MM.1S (cell line): ENCODE results near the gene CARD9.

Experiments used
- DNase-seq: peaks from one replicate; pipeline ENCODE4 v3.0.0-alpha.2; 2015
- H2AFZ ChIP-seq: fragments of 300-600 bp; sonication (generic); 2 replicates; pipeline ENCODE4 v1.6.0; 2016; ENCODE audit warnings: antibody characterized with exemption, low read length
- H3F3A ChIP-seq: fragments of 300-600 bp; sonication (generic); 2 replicates; pipeline ENCODE4 v1.6.1; 2016; ENCODE audit warnings: mild to moderate bottlenecking, antibody characterized with exemption, low read length, moderate library complexity, mixed read lengths; ENCODE audit not compliant: insufficient read depth
- H3K27ac ChIP-seq: fragments of 300-600 bp; sonication (generic); 2 replicates; pipeline ENCODE4 v1.5.1; 2016; ENCODE audit warnings: mild to moderate bottlenecking, low read length
- H3K27me3 ChIP-seq: fragments of 300-600 bp; sonication (generic); replicated peaks from 2 replicates; pipeline ENCODE4 v1.6.0; 2016; ENCODE audit warnings: low read length; ENCODE audit not compliant: insufficient read depth
- H3K36me3 ChIP-seq: fragments of 300-600 bp; sonication (generic); replicated peaks from 2 replicates; pipeline ENCODE4 v1.6.1; 2016; ENCODE audit warnings: mild to moderate bottlenecking, low read length, mixed read lengths; ENCODE audit not compliant: insufficient read depth
- H3K4me1 ChIP-seq: fragments of 300-600 bp; sonication (generic); 2 replicates; pipeline ENCODE4 v1.6.1; 2016; ENCODE audit warnings: low read length, mixed read lengths
- H3K4me2 ChIP-seq: fragments of 300-600 bp; sonication (generic); 2 replicates; pipeline ENCODE4 v1.6.0; 2016; ENCODE audit warnings: low read depth, low read length
- H3K4me3 ChIP-seq: fragments of 300-600 bp; sonication (generic); 2 replicates; pipeline ENCODE4 v1.5.1; 2016; ENCODE audit warnings: low read length, mixed read lengths
- H3K79me2 ChIP-seq: fragments of 300-600 bp; sonication (generic); 2 replicates; pipeline ENCODE4 v1.6.1; 2016; ENCODE audit warnings: mixed run types, low read length, mixed read lengths
- H3K9ac ChIP-seq: fragments of 300-600 bp; sonication (generic); 2 replicates; pipeline ENCODE4 v1.6.1; 2016; ENCODE audit warnings: low read length, mixed read lengths
- H3K9me2 ChIP-seq: fragments of 300-600 bp; sonication (generic); replicated peaks from 2 replicates; pipeline ENCODE4 v1.6.1; 2016; ENCODE audit warnings: mild to moderate bottlenecking, low read length, mixed read lengths; ENCODE audit not compliant: insufficient read depth
- H3K9me3 ChIP-seq: fragments of 300-600 bp; sonication (generic); replicated peaks from 2 replicates; pipeline ENCODE4 v1.6.1; 2016; ENCODE audit warnings: mild to moderate bottlenecking, low read length, mixed read lengths; ENCODE audit not compliant: insufficient read depth
- H4K20me1 ChIP-seq: fragments of 300-600 bp; sonication (generic); 2 replicates; pipeline ENCODE4 v1.6.1; 2016; ENCODE audit warnings: mild to moderate bottlenecking, low read length, moderate library complexity, mixed read lengths; ENCODE audit not compliant: insufficient read depth
- EZH2 ChIP-seq: fragments of 300-600 bp; sonication (generic); optimal IDR thresholded peaks from 2 replicates; pipeline ENCODE3; 2017; ENCODE audit warnings: low read depth, mild to moderate bottlenecking, antibody characterized with exemption, low read length, mixed read lengths
- EZH2phosphoT487 ChIP-seq: fragments of 300-600 bp; sonication (generic); IDR thresholded peaks from 2 replicates; pipeline ENCODE4 v1.6.1; 2018; ENCODE audit warnings: antibody characterized with exemption, low read length
- TF ChIP-seq, protein P1 (sequence below): fragments of 300-600 bp; sonication (generic); IDR thresholded peaks from 2 replicates; pipeline ENCODE4 v1.5.1; 2016; ENCODE audit warnings: antibody characterized with exemption, low read length, mixed read lengths

CARD9 gene

DNA sequence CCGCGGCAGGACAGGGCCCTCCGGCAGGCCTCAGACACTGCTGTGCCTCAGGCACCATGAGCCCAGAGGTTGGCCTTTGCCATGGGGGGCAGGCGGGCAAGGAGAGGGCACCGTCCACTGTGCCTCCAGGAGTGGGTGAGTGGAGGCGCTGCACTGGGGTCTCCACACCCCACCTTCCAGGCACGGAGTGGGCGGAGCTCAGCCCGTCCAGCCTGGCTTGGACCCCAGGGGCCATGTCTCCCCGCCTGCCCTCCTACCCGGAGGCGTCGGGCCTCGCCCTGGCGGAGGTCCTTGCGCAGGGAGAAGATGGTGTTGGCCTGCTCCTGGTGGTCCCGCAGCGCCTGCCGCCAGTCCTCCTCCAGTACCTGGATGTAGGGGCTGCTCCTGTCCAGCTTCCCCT is 3.4 kb downstream of the CARD9 start:
- no peak for DNase-seq
- Histone ChIP-seq H4K20me1 (no peaks in the 10 kb centered on the region), H3K4me1 (no peaks in the 10 kb centered on the region), H3K79me2 (no peaks in the 10 kb centered on the region), H3F3A (no peaks in the 10 kb centered on the region), H3K9ac (no peak overlapping the region), H3K4me2 (no peak overlapping the region), H3K9me2 (no peaks in the 10 kb centered on the region), H3K4me3 (no peak overlapping the region), H3K9me3 (no peaks in the 10 kb centered on the region), H2AFZ (no peak overlapping the region), H3K36me3 (no peaks in the 10 kb centered on the region), H3K27ac (no peak overlapping the region), H3K27me3 (peaks cover 40% of the 10 kb centered on the region)
- TF ChIP-seq, protein P1, sequence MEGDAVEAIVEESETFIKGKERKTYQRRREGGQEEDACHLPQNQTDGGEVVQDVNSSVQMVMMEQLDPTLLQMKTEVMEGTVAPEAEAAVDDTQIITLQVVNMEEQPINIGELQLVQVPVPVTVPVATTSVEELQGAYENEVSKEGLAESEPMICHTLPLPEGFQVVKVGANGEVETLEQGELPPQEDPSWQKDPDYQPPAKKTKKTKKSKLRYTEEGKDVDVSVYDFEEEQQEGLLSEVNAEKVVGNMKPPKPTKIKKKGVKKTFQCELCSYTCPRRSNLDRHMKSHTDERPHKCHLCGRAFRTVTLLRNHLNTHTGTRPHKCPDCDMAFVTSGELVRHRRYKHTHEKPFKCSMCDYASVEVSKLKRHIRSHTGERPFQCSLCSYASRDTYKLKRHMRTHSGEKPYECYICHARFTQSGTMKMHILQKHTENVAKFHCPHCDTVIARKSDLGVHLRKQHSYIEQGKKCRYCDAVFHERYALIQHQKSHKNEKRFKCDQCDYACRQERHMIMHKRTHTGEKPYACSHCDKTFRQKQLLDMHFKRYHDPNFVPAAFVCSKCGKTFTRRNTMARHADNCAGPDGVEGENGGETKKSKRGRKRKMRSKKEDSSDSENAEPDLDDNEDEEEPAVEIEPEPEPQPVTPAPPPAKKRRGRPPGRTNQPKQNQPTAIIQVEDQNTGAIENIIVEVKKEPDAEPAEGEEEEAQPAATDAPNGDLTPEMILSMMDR: no peak
- TF ChIP-seq EZH2phosphoT487 (no peak), EZH2 (no peak)

DNA sequence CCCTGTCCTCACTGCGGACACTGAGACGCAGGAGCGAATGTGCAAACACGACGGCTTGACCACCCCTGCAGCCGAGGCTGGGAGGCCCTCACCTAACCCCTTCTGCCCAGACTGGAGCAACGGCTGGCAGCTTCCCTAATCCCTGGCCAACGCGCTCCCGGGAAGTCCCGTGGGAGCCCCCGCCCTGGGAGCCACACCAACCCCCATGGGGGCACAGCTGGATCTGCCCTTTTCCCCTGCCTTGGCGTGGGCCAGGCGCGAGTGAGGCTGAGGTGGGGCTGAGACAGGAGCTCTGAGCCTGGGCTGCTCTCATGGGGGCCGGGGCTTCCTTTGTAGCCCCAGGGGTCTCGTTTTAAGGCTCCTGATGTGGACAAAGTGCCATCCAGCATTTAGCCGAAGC is 5.3 kb downstream of the CARD9 start:
- H3K4me1 ChIP-seq: peaks cover 5% of the 10 kb centered on the region
- H3K4me2 ChIP-seq: no peak overlapping the region
- no peak overlapping the region for H3K9ac ChIP-seq

DNA sequence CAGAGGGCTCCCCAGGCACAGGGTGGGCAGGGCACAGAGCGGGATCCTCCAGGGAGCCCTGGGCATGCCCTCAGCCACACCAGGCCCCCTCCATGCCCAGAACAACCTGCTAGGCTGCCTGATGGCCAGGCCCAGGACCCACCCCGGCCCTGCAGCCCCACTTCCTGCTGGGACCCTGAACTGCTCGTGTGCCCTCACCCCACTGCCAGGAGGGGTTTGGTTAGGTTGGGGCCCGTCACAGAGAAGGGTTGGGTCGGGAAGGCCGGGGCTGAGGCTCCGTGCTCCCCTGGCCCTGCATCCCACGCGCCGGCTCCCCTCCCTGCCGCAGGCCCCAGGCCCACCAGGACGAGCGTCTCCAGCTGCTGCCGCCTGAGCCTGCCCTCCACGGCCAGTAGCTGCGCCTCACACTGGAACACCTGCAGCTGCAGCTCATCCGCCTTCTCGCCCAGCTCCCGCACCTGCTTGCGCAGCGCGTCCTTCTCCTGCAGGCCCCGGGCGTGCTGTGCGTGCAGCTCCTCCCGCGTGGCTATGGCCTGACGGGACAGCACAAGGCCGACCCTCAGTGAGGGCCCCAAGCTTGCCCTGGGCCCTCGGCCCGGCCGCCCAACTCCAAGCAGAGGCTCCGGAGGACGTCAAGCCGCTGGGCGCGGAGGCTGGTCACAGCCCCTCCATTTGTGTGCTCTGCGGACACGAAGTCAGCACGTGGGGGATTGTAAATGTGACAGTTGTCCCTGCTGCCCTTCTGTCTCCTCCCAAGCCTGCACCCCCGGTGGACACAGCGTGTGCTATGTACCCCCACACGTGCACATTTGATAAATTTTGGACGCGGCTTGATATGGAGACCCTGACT is 5.9 kb downstream of the CARD9 start:
- no peak overlapping the region for H3K4me2 ChIP-seq
- peaks cover 5% of the 10 kb centered on the region for H3K4me1 ChIP-seq
- no peak overlapping the region for H2AFZ ChIP-seq
- H3K27me3 ChIP-seq: peaks cover 33% of the 10 kb centered on the region
- H3K4me3 ChIP-seq: no peak overlapping the region
- no peaks in the 10 kb centered on the region for H3F3A ChIP-seq
- TF ChIP-seq EZH2: no peak
- TF ChIP-seq, protein P1: no peak
- TF ChIP-seq EZH2phosphoT487: no peak
- H3K79me2 ChIP-seq: peaks cover 4% of the 10 kb centered on the region; the same call in 1 of the 2 replicates
- no peaks in the 10 kb centered on the region for H3K9me3 ChIP-seq
- H3K9me2 ChIP-seq: no peaks in the 10 kb centered on the region
- no peaks in the 10 kb centered on the region; the same call in 1 of the 2 replicates for H4K20me1 ChIP-seq
- no peak overlapping the region for H3K9ac ChIP-seq
- no peaks in the 10 kb centered on the region for H3K36me3 ChIP-seq
- DNase-seq: no peak
- no peak overlapping the region for H3K27ac ChIP-seq

More for the DNA sequence above, 5.3 kb downstream of the CARD9 start:
- no peak overlapping the region for H3K4me3 ChIP-seq
- H3K36me3 ChIP-seq: no peaks in the 10 kb centered on the region
- H3K27me3 ChIP-seq: peaks cover 40% of the 10 kb centered on the region
- TF ChIP-seq EZH2phosphoT487 (no peak), EZH2 (no peak)
- TF ChIP-seq, protein P1: no peak
- no peak overlapping the region for H3K27ac ChIP-seq
- H3K9me2 ChIP-seq: no peaks in the 10 kb centered on the region
- H3K79me2 ChIP-seq: no peaks in the 10 kb centered on the region
- no peak overlapping the region for H2AFZ ChIP-seq
- no peaks in the 10 kb centered on the region for H4K20me1 ChIP-seq
- H3F3A ChIP-seq: no peaks in the 10 kb centered on the region
- DNase-seq: no peak
- H3K9me3 ChIP-seq: no peaks in the 10 kb centered on the region
